GM12878 (cell line): ENCODE measurements around the gene ZC3H15. TPM values are rescaled to one million over a fixed set of nuclear protein-coding genes. Genes with fewer than 3 reads are reported as not detected.

Source experiments
- ATAC-seq: fragments of 200-7000 bp; cut with Tn5 transposase; 3 replicates; pipeline ENCODE4 v1.9.1; 2020; ENCODE audit warnings: mild to moderate bottlenecking, moderate library complexity
- BruUV-seq: library from RNA; stranded (reverse); fragments of 400-500 nt; replicated peaks from 2 replicates; lab custom pipeline; 2021; lab: Mats Ljungman, UMichigan
- CTCF ChIA-PET: fragments of 300-600 bp; sonication (Branson Sonifier 250); formaldehyde crosslinking; extraction: SDS; loops from one replicate; lab custom pipeline; 2021; ENCODE audit warnings: inconsistent platforms; lab: Yijun Ruan, JAX
- POLR2A ChIA-PET: fragments of 350-600 bp; formaldehyde crosslinking; extraction: SDS; loops from one replicate; lab custom pipeline; 2021; ENCODE audit warnings: inconsistent platforms; lab: Charles Lee
- RAD21 ChIA-PET: fragments of 300-600 bp; sonication (Branson Sonifier 250); formaldehyde crosslinking; loops from one replicate; lab custom pipeline; 2023; ENCODE audit warnings: antibody characterized with exemption; ENCODE audit not compliant: unreplicated experiment; lab: Charles Lee
- SMC1A ChIA-PET: fragments of 300-600 bp; sonication (Branson Sonifier 250); formaldehyde crosslinking; loops from one replicate; lab custom pipeline; 2023; ENCODE audit not compliant: unreplicated experiment, uncharacterized antibody; lab: Charles Lee
- DNase-seq: peaks from one replicate; pipeline ENCODE4 v3.0.0-alpha.2; 2011; ENCODE audit warnings: low read depth, low spot score
- FAIRE-seq: peaks from 3 replicates; lab custom pipeline; 2011; peaks lifted over from hg19 to GRCh38; lab: Jason Lieb, UNC
- H2AFZ ChIP-seq: 2 replicates; pipeline ENCODE4 v1.6.0; 2011; ENCODE audit warnings: low read depth, low read length, control low read depth; ENCODE audit not compliant: control insufficient read depth
- H3K27ac ChIP-seq: 2 replicates; pipeline ENCODE4 v1.5.1; 2011; ENCODE audit warnings: control low read depth; ENCODE audit not compliant: control insufficient read depth, insufficient read depth
- H3K27me3 ChIP-seq, 2 experiments: replicated peaks in 1 of 2; 2 replicates each; pipeline versions ENCODE4 v1.6.0 to v1.6.1; 2011; ENCODE audit warnings: low read length in 1 of 2; ENCODE audit not compliant: control insufficient read depth in 2 of 2, insufficient read depth in 2 of 2
- H3K36me3 ChIP-seq, 2 experiments: 2 replicates each; pipeline ENCODE4 v1.5.1; 2011; ENCODE audit warnings: low read length in 1 of 2; ENCODE audit not compliant: control insufficient read depth in 2 of 2, insufficient read depth in 2 of 2
- H3K4me1 ChIP-seq: 2 replicates; pipeline ENCODE4 v1.6.1; 2011; ENCODE audit warnings: mild to moderate bottlenecking, low read length, moderate library complexity, mixed read lengths; ENCODE audit not compliant: control insufficient read depth, insufficient read depth
- H3K4me2 ChIP-seq: 2 replicates; pipeline ENCODE4 v1.6.0; 2011; ENCODE audit warnings: control low read depth; ENCODE audit not compliant: control insufficient read depth, insufficient read depth
- H3K4me3 ChIP-seq: fragments of 200-600 bp; sonication (generic); 2 replicates; pipeline ENCODE4 v1.5.1; 2016
- H3K79me2 ChIP-seq: 2 replicates; pipeline ENCODE4 v1.6.0; 2011; ENCODE audit warnings: low read length; ENCODE audit not compliant: control insufficient read depth, insufficient read depth
- H3K9ac ChIP-seq: 2 replicates; pipeline ENCODE4 v1.8.0; 2011; ENCODE audit warnings: low read length, control low read depth, mixed read lengths; ENCODE audit not compliant: control insufficient read depth, insufficient read depth
- H3K9me3 ChIP-seq: replicated peaks from 3 replicates; pipeline ENCODE4 v1.5.1; 2011; ENCODE audit warnings: mild to moderate bottlenecking, low read length; ENCODE audit not compliant: control insufficient read depth, insufficient read depth
- H4K20me1 ChIP-seq: 2 replicates; pipeline ENCODE4 v1.6.0; 2011; ENCODE audit not compliant: control insufficient read depth, insufficient read depth
- ATF7 ChIP-seq: fragments of 450-650 bp; IDR thresholded peaks from 2 replicates; pipeline ENCODE4 v1.6.1; 2016; ENCODE audit warnings: low read depth, mild to moderate bottlenecking
- CHD2 ChIP-seq: IDR thresholded peaks from 2 replicates; pipeline ENCODE4 v1.6.1; 2011; ENCODE audit warnings: low read depth, low read length, improper control_type of control experiment, borderline replicate concordance
- EGR1 ChIP-seq, 2 experiments: IDR thresholded peaks; 1 replicate in 1 of 2; 2 replicates in 1 of 2; pipeline ENCODE4 v1.6.1; 2011 to 2012; ENCODE audit warnings: low read depth in 2 of 2, low read length in 2 of 2, borderline replicate concordance in 1 of 2, mild to moderate bottlenecking in 1 of 2, moderate library complexity in 1 of 2
- EP300 ChIP-seq, 2 experiments: fragments of 150-350 bp in 1 of 2; IDR thresholded peaks; 2 replicates each; pipeline ENCODE4 v1.6.1; 2011 to 2012; ENCODE audit warnings: low read depth in 2 of 2, low read length in 2 of 2, borderline replicate concordance in 1 of 2, improper control_type of control experiment in 1 of 2, inconsistent platforms in 1 of 2; ENCODE audit not compliant: control insufficient read depth in 1 of 2
- MXI1 ChIP-seq: fragments of 150-350 bp; IDR thresholded peaks from 2 replicates; pipeline ENCODE4 v1.6.1; 2011; ENCODE audit warnings: low read depth, mild to moderate bottlenecking, inconsistent platforms, low read length, improper control_type of control experiment
- NFIC ChIP-seq: IDR thresholded peaks from 2 replicates; pipeline ENCODE4 v1.6.1; 2012; ENCODE audit warnings: low read depth, mild to moderate bottlenecking, inconsistent platforms, low read length, moderate library complexity
- NFYA ChIP-seq: IDR thresholded peaks from 2 replicates; pipeline ENCODE4 v1.6.1; 2011; ENCODE audit warnings: low read depth, mild to moderate bottlenecking, low read length, improper control_type of control experiment, borderline replicate concordance
- PML ChIP-seq: IDR thresholded peaks from 2 replicates; pipeline ENCODE4 v1.6.1; 2012; ENCODE audit warnings: low read length, inconsistent platforms
- POU2F2 ChIP-seq: IDR thresholded peaks from 3 replicates; pipeline ENCODE4 v1.6.1; 2011; ENCODE audit warnings: low read depth, mild to moderate bottlenecking, low read length, borderline replicate concordance
- WRNIP1 ChIP-seq: IDR thresholded peaks from 2 replicates; pipeline ENCODE4 v1.6.1; 2011; ENCODE audit warnings: low read depth, low read length, improper control_type of control experiment, borderline replicate concordance
- in situ Hi-C: fragments of 300-500 bp; cut with MboI; formaldehyde crosslinking; loops from 9 replicates; pipeline ENCODE4 v1.14.3; 2018; ENCODE audit warnings: mixed read lengths
- intact Hi-C: fragments of 100-400 bp; cut with micrococcal nuclease; formaldehyde crosslinking; loops from one replicate; pipeline ENCODE4 v1.14.2; 2022; ENCODE audit not compliant: unreplicated experiment
- polyA plus RNA-seq, 11 experiments: library from polyadenylated mRNA; depleted of rRNA in 4 of 11; unstranded in 6 of 11; stranded (reverse) in 5 of 11; fragments of >200 nt; fragmentation: Nextera tagmentation in 4 of 11; fragmentation: Illumina TruSeq in 1 of 11; extraction: Ambion mirVana in 4 of 11; extraction: Trizol in 1 of 11; gene quantifications; 1 replicate in 1 of 11; 2 replicates in 10 of 11; pipeline versions ENCODE4 v1.2.1 to v1.2.3, GENCODE V29; 2011 to 2016; ENCODE audit warnings: inconsistent platforms in 2 of 11, missing spikeins in 2 of 11, low read depth in 1 of 11
- total RNA-seq, 4 experiments: library from RNA; depleted of rRNA in 3 of 4; stranded (reverse); fragments of >200 nt in 3 of 4; fragmentation: Illumina TruSeq in 1 of 4; extraction: Trizol in 1 of 4; gene quantifications; 2 replicates each; pipeline versions ENCODE4 v1.2.1 to v1.2.3, GENCODE V29; 2013 to 2021
- TF ChIP-seq, protein P1 (sequence below): IDR thresholded peaks from 2 replicates; pipeline ENCODE4 v1.6.1; 2011; ENCODE audit warnings: borderline replicate concordance, low read depth, mild to moderate bottlenecking, moderate library complexity, mixed read lengths, low read length; ENCODE audit not compliant: insufficient read depth; ENCODE audit errors: extremely low read length
- TF ChIP-seq, protein P2 (sequence below): IDR thresholded peaks from 2 replicates; pipeline ENCODE4 v1.6.1; 2011; ENCODE audit warnings: mild to moderate bottlenecking, low read depth, low read length, moderate library complexity; ENCODE audit not compliant: insufficient replicate concordance
- TF ChIP-seq, protein P3 (sequence below): fragments of 450-650 bp; IDR thresholded peaks from 2 replicates; pipeline ENCODE4 v1.6.1; 2018; ENCODE audit warnings: mild to moderate bottlenecking, low read depth, moderate library complexity; ENCODE audit not compliant: partially characterized antibody

Gene ZC3H15
- total and polyA plus RNA-seq, 10 of the 15 experiments (the other 5 are each of a cell fraction or from before 2014, with no cell fraction given), result 51.5 to 152 (median 123) TPM

- TF ChIP-seq, protein P1, sequence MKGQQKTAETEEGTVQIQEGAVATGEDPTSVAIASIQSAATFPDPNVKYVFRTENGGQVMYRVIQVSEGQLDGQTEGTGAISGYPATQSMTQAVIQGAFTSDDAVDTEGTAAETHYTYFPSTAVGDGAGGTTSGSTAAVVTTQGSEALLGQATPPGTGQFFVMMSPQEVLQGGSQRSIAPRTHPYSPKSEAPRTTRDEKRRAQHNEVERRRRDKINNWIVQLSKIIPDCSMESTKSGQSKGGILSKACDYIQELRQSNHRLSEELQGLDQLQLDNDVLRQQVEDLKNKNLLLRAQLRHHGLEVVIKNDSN, result no peak
- no peak for TF ChIP-seq WRNIP1
- TF ChIP-seq, protein P2, sequence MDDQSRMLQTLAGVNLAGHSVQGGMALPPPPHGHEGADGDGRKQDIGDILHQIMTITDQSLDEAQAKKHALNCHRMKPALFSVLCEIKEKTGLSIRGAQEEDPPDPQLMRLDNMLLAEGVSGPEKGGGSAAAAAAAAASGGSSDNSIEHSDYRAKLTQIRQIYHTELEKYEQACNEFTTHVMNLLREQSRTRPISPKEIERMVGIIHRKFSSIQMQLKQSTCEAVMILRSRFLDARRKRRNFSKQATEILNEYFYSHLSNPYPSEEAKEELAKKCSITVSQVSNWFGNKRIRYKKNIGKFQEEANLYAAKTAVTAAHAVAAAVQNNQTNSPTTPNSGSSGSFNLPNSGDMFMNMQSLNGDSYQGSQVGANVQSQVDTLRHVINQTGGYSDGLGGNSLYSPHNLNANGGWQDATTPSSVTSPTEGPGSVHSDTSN, result no peak
- no peak for TF ChIP-seq PML
- TF ChIP-seq EP300 (IDR thresholded peaks at IDR 0.05; ENCODE audit: borderline replicate concordance in 1 of 2, control insufficient read depth in 1 of 2, low read depth in 2 of 2, low read length in 2 of 2), result no peak
- TF ChIP-seq ATF7, result no peak
Observed at GRCh38 chr2:186445506-186445905, 40.6 kb upstream of the ZC3H15 start (continued).

GRCh38 chr2:186455613-186456012 is 30.4 kb upstream of the ZC3H15 start:
- Histone ChIP-seq H3K27ac (no peak overlapping the region), H2AFZ (no peak overlapping the region), H3K79me2 (no peaks in the 10 kb centered on the region), H3K4me2 (no peak overlapping the region), H3K27me3 (no peaks in the 10 kb centered on the region), H3K4me1 (no peaks in the 10 kb centered on the region), H3K9me3 (no peaks in the 10 kb centered on the region), H3K9ac (no peak overlapping the region), H4K20me1 (no peaks in the 10 kb centered on the region), H3K4me3 (no peak overlapping the region), H3K36me3 (no peaks in the 10 kb centered on the region)
- no TSS peak for BruUV-seq
- ChIA-PET RAD21 (no interaction called here), SMC1A (interaction anchor here (0.5 to 0.7 kb wide), 2 partner anchors 325 to 602 kb away, joined by 3 read pairs; no protein-coding TSS in a partner anchor), CTCF (no interaction called here), POLR2A (no interaction called here)
- ATAC-seq (no peak), DNase-seq (no peak), FAIRE-seq (no peak)
- intact Hi-C loops, result loop anchor here (5.0 kb wide), 1 partner anchor 933 kb away; no protein-coding TSS in a partner anchor
- TF ChIP-seq NFYA (no peak), POU2F2 (no peak), EGR1 (IDR thresholded peaks at IDR 0.05; ENCODE audit: borderline replicate concordance in 1 of 2, low read depth in 2 of 2, low read length in 2 of 2) (no peak), MXI1 (no peak), CHD2 (no peak), NFIC (no peak)
- TF ChIP-seq, protein P3, sequence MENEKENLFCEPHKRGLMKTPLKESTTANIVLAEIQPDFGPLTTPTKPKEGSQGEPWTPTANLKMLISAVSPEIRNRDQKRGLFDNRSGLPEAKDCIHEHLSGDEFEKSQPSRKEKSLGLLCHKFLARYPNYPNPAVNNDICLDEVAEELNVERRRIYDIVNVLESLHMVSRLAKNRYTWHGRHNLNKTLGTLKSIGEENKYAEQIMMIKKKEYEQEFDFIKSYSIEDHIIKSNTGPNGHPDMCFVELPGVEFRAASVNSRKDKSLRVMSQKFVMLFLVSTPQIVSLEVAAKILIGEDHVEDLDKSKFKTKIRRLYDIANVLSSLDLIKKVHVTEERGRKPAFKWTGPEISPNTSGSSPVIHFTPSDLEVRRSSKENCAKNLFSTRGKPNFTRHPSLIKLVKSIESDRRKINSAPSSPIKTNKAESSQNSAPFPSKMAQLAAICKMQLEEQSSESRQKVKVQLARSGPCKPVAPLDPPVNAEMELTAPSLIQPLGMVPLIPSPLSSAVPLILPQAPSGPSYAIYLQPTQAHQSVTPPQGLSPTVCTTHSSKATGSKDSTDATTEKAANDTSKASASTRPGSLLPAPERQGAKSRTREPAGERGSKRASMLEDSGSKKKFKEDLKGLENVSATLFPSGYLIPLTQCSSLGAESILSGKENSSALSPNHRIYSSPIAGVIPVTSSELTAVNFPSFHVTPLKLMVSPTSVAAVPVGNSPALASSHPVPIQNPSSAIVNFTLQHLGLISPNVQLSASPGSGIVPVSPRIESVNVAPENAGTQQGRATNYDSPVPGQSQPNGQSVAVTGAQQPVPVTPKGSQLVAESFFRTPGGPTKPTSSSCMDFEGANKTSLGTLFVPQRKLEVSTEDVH, result no peak
- in situ Hi-C loops, result loop anchor here (25.0 kb wide), 1 partner anchor 818 kb away; no protein-coding TSS in a partner anchor
